ENCODE data around the gene SPATS2L.

SPATS2L gene

DNA sequence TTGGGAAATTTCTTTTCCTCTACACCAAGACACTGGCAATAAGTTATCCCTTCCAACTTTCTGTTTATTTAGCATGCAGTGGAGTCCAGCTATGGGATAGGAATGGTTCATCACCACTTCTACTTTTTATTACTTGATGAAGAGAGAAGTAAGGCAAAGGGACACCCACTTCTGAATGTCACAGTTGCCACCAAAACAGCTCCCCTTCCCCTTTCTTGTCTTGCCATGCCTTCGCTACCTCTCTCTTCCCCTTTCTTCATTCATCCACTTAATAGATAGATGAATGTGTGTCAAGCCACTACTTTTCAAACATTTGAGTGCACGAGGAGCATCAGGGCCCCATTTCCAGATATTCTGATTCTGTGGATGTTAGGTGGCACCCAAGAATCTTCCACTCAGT, 143.8 kb downstream of the SPATS2L start:
- DNase-seq = no peak

DNA sequence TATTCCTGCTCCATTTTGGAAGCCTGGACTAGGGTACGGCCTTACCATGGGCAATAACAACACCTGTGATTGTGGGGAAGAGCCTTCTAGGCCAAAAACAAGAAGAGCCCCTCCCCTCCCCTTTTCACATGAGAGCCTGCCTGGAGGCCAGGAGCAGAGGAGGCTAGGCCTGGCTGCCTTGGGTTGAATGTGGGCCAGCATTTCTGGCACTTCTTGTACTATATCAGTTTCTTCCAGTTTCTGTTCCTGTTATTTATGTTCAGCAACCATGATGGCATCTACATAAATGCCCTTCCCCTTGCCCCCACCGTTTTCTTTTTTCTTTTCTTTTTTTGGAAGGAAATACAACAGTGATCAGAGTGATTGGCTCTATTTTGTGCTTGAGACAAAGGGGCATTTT, 145.0 kb downstream of the SPATS2L start:
- DNase-seq = no peak

DNA sequence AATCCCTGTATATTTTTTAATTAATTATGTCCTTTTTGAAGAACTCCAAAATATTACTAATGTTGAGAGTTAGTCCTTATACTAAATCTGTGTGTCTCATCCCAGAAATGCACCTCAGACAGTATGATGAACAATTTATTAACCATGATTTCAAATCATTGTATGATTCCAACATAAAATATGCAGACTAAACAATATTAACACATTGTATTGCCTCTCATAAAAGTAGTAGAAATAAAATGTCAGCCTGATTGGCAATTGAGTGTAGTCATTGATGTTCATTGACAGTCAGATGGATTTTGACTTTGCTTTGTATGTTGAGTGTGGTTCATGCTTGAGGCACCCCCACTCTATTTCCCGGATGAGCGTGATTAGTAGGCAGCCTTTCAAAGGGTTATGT, 145.9 kb downstream of the SPATS2L start:
- no peak for DNase-seq

DNA sequence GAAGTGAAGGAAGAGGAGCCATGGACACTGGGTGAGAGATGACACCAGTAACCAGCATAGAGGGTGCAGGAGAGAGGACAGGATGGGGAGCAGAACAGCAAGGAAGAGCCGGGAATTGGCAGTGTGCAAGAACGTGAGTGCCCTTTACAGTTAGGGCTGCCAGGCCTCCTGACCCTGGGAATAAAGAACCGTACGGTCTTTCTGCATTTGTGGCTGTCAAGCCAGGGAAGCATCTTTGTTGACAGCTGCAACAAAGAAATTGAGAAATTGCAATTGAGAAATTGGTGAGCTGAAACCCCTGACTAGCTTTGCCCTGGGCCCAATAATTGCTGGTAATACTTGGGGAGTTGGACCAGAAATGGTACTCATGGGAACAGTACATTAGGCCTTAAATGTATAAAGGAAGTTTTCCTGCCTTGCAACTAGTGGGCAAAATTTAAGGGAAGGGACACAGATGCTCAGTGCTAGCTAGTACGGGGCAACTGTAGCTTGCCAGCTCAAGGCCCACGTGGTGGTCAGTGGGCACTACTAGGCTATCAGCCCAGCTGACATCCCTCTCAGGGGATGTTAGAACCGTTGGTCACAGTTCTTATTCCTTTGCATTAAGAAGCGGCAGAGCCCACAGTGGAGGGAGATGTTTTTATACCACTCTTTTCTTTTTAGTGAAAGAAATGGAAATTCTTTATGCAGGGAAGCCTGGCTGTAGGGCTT, 146.8 kb downstream of the SPATS2L start:
- DNase-seq = no peak

DNA sequence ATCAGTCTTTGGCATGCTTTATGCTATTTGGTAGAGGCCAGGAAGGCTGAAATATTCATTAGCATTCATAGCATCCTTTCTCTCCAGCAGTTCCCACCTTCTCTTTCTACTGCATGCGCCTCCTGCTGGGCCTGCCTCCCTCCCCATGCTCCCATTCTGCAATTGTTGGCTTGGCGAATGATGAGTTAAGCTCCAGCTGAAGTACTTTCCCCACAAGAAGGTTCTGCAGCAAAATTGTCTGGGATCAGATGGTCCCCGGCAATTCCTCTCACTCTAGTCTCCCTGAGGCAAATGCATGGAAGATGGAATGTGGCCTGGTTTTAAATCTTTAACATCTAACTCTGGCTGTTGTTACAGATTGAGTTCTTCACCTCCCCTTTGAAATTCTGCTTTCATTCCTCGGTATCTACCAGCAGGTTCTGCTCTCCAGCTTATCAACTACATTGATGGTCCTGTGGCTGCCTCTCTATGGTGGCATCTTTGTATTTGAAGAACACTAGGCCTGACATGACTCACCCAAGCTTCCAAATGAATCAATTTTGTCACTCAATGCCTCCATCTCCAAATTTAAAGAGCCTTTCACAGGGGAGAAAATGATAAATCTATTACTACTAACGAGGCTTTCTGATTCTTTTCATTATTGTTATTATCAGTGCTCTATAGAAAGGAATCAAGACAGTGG, 147.5 kb downstream of the SPATS2L start:
- DNase-seq = no peak

DNA sequence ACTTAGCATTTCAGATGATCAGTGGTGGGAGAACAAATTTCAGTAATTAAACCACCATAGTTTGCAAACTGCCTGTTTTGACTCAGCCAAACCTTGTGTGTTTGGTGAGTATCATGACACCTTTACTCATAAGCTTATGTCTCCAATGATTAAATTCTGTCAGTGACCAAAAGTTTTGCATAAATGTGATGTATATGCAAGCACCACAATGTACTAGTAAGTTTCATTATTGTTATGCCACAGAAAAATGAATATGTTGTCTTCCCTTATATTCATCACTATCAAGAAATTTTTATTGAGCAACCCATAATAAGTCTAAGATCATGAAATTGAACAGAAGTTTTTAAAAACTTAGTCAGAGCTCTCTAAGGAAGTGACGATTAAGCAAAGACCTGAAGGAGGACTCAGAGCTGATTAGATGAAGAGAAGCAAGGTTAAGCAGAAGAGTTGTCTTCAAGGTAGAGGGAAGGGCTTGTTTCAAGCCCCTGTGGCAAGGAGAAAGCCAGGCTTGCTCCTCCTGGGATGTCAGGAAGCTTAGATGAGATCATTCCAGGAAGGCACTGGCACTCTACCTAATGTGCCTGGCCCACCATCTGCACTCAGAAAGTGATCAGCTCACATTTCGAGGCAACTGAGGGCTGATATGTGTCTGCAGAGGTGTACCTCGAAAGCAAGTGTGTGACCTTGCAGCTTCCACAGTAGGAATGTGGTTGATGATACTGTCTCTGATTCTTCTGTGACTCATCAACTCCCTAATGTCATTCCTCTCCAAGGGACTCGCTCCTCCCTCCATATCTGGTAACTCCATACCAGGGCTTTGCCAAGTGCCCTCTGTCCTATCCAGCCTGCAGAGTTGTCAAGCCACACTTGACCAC, 148.7 kb downstream of the SPATS2L start:
- DNase-seq = no peak

DNA sequence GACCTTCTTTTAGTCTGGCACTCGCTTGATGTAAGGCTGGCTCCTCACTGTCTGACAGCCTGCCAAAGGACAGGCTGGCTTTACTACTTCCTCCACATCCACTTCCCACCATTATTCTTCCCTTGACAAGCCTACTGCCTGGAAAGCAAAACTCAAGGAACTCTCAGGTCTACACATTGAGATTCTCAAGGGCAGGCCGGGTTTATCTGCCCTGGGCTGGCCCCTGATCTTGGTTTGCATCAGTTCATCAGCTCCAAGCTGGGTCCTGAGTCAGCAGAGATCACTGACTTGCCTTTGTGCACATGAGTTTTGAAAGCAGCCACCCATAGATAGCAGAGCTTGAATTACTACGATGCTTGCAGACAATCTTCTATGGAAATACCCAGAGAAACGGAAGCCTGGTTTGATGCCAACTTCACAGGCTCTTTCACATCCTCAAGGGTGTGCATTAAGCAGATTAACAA, 149.5 kb downstream of the SPATS2L start:
- DNase-seq = no peak

DNA sequence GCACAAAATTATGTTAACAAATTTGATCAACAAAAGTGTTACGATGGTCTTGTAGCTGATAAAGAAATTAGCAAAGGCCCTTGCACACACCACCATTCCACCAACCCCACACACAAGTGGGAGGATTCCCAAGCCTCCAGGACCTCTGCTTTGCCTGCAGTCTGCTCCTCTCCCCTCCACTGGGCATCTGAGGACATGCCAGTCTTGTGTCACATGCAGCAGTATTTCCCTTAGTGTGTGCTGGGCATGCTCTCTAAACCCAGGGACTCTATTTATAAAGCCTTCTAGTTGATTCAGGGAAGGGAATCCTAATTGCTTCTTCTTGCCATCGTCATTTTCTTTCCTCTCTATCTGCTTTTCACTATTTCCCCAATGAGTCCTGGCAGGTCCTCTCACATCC, 150.1 kb downstream of the SPATS2L start:
- DNase-seq = no peak

DNA sequence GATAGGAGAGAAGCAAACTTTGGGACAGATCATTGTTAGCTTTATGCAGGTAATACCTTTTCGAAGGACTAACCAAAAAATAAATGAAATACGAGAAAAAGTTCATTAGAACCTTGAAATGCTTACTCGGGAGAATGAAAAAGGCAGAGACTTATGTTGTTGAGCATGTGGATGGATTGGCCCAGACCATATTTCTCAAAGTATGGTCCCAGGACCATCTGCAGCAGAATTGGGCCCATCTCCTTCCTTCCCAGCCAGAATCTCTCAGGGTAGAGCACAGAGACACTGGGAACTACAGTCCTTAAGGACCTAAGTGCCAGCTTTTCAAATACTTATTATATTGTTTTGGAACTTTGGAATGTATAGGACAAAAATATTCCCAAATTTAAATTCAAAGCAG, 152.6 kb downstream of the SPATS2L start:
- no peak for DNase-seq

DNA sequence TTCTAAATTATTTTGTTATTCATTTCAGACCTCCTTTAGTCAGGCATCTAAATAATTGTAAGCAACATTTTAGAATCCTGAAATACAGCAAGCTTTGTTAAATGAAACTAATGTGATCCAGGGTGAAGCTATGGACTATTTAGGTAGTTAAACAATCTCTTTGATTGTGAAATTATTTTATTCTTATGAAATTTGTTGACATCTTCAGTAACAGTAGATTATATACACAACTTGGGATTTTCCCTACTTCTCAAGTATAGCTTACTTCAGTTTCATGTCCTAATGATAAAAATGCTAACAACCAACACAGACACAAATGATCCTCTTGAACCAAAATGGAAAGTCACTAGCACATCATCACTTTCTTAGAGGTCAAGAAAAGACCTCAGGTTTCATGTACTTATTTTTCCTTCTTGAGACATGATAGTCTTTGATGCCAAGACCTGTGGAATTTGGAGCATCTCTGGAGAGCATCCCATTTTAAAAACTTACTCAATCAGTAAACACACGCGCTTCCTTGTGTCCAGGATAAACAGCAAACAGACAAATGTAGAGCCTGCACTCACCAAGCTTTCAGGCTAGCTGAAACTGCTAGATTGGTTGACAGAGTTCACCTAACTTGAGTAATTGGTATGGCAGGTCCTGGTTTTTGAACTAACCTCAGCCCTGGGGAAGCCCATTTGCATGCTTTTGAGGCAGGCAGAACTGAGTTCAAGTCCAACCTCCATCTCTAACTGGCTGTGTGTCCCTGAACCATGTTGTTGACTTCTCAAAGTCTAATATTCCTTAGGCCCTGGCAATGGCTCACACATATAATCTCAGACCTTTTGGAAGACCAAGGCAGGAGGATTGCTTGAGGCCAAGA, 155.6 kb downstream of the SPATS2L start:
- no peak for DNase-seq

DNA sequence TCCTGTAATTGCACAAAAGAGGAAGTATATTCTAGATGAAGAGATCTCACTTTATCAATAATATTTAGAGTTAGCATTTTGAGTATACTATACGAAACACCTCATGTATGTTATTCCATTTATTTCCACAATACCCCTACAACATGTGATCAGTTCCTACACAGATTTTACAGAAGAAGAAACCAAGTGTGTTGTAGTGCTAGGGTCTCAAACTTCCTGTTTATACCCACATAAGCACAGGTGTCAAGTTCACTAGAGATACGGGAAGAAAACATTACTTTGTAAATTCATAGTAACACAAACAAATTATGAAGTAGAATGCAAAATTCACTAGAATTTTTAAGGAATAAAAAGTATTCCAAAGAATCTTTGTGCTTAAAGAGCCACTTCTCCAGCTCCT, 157.0 kb downstream of the SPATS2L start:
- no peak for DNase-seq

DNA sequence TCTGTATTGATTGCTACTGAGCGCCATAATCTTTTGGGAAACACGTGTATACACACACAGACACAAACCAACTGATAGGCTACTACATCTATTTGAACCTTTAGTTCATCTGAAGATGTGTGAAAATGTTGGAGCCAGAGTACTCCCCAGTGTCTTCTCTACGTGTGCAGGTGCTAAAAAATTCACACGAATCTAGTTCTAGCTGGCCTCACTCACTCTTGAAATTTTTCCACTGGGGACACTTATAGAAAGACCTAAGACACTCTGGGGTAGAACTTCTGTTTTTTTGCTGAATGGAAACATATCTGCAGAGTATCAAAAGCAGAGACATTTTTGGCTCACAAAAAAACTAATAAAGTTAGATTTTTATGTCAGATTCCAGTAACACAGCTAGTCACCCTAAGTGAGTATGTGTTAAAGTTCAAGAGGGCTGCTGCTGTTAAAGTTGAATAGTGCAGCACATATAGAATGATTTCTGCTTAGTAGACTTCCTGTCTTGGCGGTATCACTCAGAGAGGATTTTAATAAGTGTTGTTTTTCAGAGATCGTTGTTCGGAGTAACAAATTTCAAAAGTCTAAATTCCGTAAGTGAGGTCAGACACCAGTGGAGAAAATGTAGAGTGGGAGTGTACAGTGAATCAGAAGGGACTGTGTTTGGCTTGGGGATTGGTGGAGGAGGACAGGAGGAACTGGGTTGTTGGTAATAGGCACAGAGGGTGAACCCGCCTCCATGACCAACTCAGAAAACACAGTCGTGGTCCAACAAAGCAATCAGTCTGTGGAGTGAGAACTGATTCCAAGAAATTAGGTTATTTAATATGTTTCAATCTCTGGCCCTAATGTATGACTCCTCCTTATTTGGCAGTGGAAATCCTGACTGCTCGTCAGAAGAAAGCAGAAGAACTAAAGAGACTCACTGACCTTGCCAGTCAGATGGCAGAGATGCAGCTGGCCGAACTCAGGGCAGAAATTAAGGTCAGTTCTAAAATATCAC, 160.2 kb downstream of the SPATS2L start:
- DNase-seq = no peak

DNA sequence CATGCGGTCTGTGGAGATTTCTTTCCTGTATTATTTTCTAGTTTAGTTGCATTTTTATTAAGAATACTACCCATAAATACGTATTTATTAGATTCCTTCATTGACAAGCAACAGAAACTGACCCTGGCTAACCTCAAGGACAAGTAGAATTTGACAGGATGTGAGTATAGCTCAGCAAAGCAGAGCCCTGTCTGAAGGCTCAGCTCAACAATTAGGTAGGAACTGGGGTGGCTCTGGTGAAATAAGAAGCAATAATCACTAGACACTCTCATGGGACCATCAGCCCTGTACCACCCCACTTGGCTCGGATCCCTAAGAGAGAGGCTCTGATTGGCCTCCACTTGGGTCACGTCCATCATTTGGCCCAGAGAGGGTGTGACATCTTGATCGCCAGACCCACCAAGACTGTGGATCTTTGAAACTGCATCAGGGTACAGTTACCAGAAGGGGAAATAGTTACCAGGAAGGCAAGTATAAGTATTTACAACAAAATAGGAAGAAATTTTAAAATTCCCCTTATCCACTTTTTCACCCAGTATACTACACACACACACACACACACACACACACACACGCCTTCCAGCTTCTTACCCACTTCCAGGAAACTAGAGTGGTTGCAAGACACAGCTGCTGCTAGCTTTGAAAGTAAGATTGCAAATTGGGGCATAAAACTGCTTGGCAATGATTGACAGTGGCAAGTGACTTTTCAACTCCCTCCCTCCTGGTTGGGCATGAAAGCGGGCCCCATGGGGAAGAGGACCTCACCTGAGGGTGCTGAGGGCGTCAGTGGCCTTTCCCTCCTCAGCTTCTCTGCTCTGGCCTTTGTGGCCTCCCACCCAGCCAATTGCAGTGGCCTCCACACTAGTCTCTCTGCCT, 161.6 kb downstream of the SPATS2L start:
- DNase-seq = no peak

DNA sequence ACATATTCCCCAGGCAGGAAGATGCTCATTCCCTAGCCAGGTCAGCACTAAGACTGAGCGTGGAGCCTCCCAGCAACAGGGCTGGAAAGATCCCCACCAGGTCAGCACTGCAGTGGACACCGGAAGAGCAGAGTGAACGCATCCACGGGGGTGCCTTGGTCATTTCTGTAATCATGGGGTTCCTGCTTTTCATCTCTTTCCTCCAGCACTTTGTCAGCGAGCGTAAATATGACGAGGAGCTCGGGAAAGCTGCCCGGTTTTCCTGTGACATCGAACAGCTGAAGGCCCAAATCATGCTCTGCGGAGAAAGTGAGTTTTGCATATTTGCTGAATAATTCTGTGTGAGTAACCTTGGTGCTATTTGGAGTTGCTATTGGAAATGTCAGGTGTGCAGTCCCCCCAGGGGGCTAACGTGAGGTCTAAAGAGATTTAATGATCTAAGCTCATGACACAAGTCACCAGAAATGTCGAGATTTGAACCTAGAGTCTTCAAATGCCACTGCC, 163.3 kb downstream of the SPATS2L start:
- DNase-seq = no peak

DNA sequence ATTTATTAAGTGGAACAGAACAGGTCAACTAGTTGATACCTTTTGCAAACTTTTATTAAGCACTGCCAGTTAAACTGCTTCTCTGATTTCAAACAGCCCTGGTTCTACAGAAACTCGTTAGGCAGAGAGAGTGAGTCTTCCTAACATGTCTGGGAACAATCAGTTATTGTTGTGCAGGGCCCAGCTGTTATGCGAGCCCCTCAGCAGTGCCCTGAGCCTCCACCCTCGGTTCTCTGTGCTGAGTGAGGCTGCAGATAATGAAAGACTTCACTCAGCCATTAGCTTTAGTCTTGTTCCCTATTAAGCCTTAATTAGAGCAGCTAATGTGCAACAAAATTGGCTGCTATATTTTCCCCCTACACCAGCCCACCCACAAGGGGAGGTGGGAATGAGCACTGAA, 163.7 kb downstream of the SPATS2L start:
- DNase-seq = no peak

DNA sequence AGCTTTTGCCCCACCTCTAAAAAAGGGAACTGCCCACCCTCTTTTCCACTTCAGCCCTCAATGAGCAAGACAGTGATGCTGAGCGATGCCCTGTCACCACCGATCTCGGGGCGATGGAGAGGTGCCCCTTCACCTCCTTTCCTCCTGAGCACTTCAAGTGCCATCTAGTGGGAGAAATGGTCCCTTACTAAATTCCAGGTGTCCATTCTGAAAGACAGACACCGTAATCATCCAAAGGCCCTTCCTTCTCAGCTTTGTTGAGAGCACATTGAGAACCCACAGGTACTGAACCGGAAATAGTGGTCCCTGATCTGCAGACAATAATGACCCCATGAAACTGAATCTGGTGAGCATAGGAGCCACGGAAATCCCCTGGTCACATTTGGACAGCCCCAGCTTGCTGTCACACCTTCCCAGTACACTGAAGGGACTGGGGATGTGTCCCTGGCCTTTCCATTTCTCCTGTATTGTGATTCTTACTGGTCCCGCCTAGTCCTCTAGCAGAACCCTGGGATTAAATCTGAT, 164.9 kb downstream of the SPATS2L start:
- DNase-seq = peak; percentile 48

DNA sequence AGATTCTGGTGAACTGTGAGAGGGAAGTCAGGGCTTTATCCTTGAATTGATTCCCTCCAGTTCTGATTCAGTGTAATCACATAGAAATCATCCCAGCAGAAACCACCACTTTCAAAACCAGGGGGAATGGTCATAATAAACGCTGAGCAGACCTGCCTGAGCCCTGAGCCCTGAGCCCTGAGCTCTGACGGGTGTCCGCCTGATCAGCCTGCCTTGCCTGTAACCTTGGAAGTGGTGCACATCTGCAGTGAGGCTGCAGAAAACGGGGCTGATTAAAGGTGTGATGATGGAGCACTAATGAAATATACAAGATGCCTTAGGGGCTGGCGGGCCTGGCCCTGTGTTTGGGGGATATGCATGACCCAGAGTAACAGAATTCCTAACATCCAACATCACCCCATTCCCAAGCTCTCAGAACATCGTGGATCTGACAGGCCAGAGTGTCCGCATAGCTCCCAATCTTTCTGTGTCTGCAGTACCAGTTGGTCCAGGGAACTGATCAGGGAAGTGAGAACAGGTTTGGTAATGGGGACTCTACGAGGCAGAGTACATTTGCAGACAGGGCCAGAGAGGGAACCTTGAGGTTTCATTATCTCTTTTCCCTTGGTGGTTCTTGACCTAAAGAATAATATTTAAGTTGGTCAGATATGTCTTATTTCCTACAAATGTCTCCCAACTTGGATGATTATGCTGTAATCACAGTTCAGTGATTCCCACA, 165.6 kb downstream of the SPATS2L start:
- no peak for DNase-seq

DNA sequence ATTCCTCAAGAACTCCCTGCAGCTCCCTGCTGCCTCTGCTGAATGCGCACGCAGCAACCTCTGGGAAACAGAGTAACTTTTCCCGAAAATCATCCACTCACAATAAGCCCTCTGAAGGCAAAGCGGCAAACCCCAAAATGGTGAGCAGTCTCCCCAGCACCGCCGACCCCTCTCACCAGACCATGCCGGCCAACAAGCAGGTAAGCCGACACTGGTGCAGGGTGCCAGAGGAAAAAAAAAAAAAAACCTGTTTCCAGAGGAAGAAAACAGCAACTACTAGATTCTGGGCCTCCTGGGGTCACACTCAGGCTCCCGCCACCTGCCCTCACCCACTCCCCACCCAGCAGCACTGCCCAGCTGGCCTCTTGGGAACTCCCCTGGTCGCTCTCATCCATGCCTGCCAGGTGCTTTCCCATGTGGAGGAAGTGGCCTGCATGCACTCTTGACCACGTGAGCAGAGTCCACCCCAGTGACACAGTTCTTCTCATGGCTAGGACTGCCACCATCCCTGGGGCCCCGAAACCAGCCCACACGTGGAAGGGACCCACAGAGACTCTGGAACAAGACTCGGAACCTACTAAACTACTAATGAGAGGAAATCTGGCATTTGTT, 166.5 kb downstream of the SPATS2L start:
- DNase-seq = no peak

DNA sequence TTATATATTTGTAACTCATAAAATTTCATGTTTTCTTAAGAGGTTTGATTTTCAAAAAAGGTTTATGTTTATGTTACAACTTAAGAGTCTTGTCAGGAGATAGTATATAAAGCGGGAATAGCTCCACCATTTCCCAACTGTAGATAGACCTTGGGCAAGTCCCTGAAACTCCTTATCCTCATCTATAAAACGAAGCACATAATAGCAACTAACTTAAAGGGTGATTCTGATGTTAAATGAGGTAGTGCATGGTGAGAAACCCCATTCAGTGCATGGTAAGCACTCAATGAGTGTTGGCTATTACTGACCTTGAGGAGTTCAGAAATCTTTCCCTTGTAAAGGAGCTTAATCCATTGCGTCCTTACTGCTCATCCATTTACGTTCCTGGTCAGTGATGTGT, 169.3 kb downstream of the SPATS2L start:
- DNase-seq = no peak

Data from hematopoietic multipotent progenitor cell treated with erythropoietin and hydrocortisone succinate and interleukin-3 and kit ligand, for 8 days (in vitro differentiated cells).